Keratinocyte (primary cell): ENCODE results near the gene DMAC1. TPM values are rescaled to one million over a fixed set of nuclear protein-coding genes. Genes with fewer than 3 reads are reported as not detected.

ENCODE experiments used
- DNase-seq: peaks from one replicate; pipeline ENCODE4 v3.0.0-alpha.2; 2011; ENCODE audit warnings: low read depth, missing footprints, low spot score
- FAIRE-seq: peaks from 2 replicates; lab custom pipeline; 2011; peaks lifted over from hg19 to GRCh38; lab: Jason Lieb, UNC
- H2AFZ ChIP-seq: 2 replicates; pipeline ENCODE4 v1.6.0; 2012; ENCODE audit warnings: low read length, control low read depth, inconsistent platforms; ENCODE audit not compliant: control insufficient read depth
- H3K27ac ChIP-seq: 2 replicates; pipeline ENCODE4 v1.5.1; 2011; ENCODE audit warnings: low read length; ENCODE audit not compliant: control insufficient read depth, insufficient read depth
- H3K27me3 ChIP-seq: 3 replicates; pipeline ENCODE4 v1.6.0; 2011; ENCODE audit warnings: low read length; ENCODE audit not compliant: control insufficient read depth, insufficient read depth; ENCODE audit errors: extremely low read depth
- H3K36me3 ChIP-seq, 2 experiments: 2 replicates in 1 of 2; 3 replicates in 1 of 2; pipeline ENCODE4 v1.5.1; 2011; ENCODE audit warnings: low read length in 2 of 2, mild to moderate bottlenecking in 1 of 2; ENCODE audit not compliant: control insufficient read depth in 2 of 2, insufficient read depth in 2 of 2; ENCODE audit errors: extremely low read depth in 1 of 2
- H3K4me1 ChIP-seq: 3 replicates; pipeline ENCODE4 v1.5.1; 2011; ENCODE audit warnings: low read length; ENCODE audit not compliant: control insufficient read depth, insufficient read depth; ENCODE audit errors: extremely low read depth
- H3K4me2 ChIP-seq: 3 replicates; pipeline ENCODE4 v1.6.0; 2011; ENCODE audit warnings: low read depth, low read length; ENCODE audit not compliant: control insufficient read depth, insufficient read depth; ENCODE audit errors: extremely low read depth
- H3K4me3 ChIP-seq, 3 experiments: fragments of 200-600 bp in 1 of 3; sonication (generic) in 1 of 3; 2 replicates in 2 of 3; 3 replicates in 1 of 3; pipeline ENCODE4 v1.5.1; 2011 to 2016; ENCODE audit warnings: low read length in 3 of 3, mild to moderate bottlenecking in 3 of 3, control low read depth in 2 of 3, inconsistent platforms in 1 of 3, low read depth in 1 of 3, mixed read lengths in 1 of 3, mixed run types in 1 of 3, moderate library complexity in 1 of 3; ENCODE audit not compliant: control insufficient read depth in 2 of 3, insufficient read depth in 2 of 3; ENCODE audit errors: extremely low read depth in 1 of 3
- H3K79me2 ChIP-seq: 2 replicates; pipeline ENCODE4 v1.6.0; 2012; ENCODE audit warnings: low read length; ENCODE audit not compliant: control insufficient read depth, insufficient read depth
- H3K9ac ChIP-seq: 3 replicates; pipeline ENCODE4 v1.6.0; 2011; ENCODE audit warnings: low read length; ENCODE audit not compliant: control insufficient read depth, insufficient read depth; ENCODE audit errors: extremely low read depth
- H3K9me1 ChIP-seq: 3 replicates; pipeline ENCODE4 v1.6.0; 2011; ENCODE audit warnings: low read length; ENCODE audit not compliant: control insufficient read depth, insufficient read depth; ENCODE audit errors: extremely low read depth
- H3K9me3 ChIP-seq: 2 replicates; pipeline ENCODE4 v1.5.1; 2012; ENCODE audit warnings: low read depth, low read length; ENCODE audit not compliant: control insufficient read depth
- H4K20me1 ChIP-seq: 3 replicates; pipeline ENCODE4 v1.6.0; 2011; ENCODE audit warnings: low read length; ENCODE audit not compliant: control insufficient read depth, insufficient read depth; ENCODE audit errors: extremely low read depth
- EZH2 ChIP-seq: IDR thresholded peaks from one replicate; pipeline ENCODE4 v1.6.1; 2012; ENCODE audit warnings: inconsistent platforms, mild to moderate bottlenecking, low read length, moderate library complexity
- dilution Hi-C: fragments of 300-500 bp; cut with MboI; formaldehyde crosslinking; loops from one replicate; pipeline ENCODE4 v1.7.0; 2020; ENCODE audit warnings: low sequenced_read_pairs; ENCODE audit not compliant: extremely low pct_ligation_motif_present
- polyA plus RNA-seq, 5 experiments: library from polyadenylated mRNA; depleted of rRNA in 3 of 5; stranded (reverse) in 3 of 5; stranded (forward) in 1 of 5; unstranded in 1 of 5; fragments of >200 nt; gene quantifications; 1 replicate in 1 of 5; 2 replicates in 3 of 5; 3 replicates in 1 of 5; pipeline versions ENCODE4 v1.2.1 to v1.2.3, GENCODE V29; 2011 to 2012; ENCODE audit warnings: missing spikeins in 2 of 5, low read depth in 1 of 5, low replicate concordance in 1 of 5
- TF ChIP-seq, protein P1 (sequence below), 3 experiments: IDR thresholded peaks in 1 of 3; conservative IDR thresholded peaks in 1 of 3; optimal IDR thresholded peaks in 1 of 3; 2 replicates in 2 of 3; 3 replicates in 1 of 3; pipeline versions ENCODE3 to v1.5.1; 2011; ENCODE audit warnings: low read length in 3 of 3, mild to moderate bottlenecking in 3 of 3, moderate library complexity in 2 of 3, control low read depth in 1 of 3, inconsistent platforms in 1 of 3; ENCODE audit not compliant: insufficient read depth in 2 of 3; ENCODE audit errors: extremely low read depth in 1 of 3

Gene DMAC1
- polyA plus RNA-seq, 1 donor (not counting 4 experiments of a cell fraction or from before 2014, with no cell fraction given) = 71.4 TPM

DNA sequence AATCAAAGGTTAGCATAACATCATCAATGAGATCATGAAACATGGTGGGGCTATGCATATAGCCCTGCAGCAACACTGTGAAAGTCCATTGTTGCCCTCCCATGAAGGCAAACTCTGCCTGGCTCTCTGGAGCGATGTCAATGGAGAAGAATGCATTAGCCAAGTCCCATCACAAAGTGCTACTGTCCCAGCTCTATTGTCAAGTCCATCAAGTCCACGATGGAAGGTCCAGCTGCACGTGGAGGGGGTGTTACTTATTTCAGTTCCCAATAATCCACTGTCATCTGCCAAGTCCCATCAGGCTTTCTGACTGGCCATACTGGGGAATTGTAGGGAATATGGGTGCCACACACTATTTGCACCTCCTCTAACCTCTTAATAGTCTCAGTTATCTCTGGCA lies 10.8 kb downstream of the DMAC1 start:
- DNase-seq (no peak), FAIRE-seq (no peak)
- Histone ChIP-seq H3K9me3 (no peaks in the 10 kb centered on the region), H3K27me3 (no peaks in the 10 kb centered on the region), H2AFZ (no peak overlapping the region), H3K36me3 (peaks cover 4 to 9% of the 10 kb centered on the region in 2 experiments), H3K9ac (no peak overlapping the region), H3K4me1 (no peaks in the 10 kb centered on the region), H3K79me2 (no peaks in the 10 kb centered on the region), H3K27ac (no peak overlapping the region), H3K4me3 (no peak overlapping the region), H3K9me1 (no peaks in the 10 kb centered on the region), H4K20me1 (no peaks in the 10 kb centered on the region), H3K4me2 (no peak overlapping the region)
- dilution Hi-C loops = no loop called here
- no peak for TF ChIP-seq EZH2
- TF ChIP-seq, protein P1, sequence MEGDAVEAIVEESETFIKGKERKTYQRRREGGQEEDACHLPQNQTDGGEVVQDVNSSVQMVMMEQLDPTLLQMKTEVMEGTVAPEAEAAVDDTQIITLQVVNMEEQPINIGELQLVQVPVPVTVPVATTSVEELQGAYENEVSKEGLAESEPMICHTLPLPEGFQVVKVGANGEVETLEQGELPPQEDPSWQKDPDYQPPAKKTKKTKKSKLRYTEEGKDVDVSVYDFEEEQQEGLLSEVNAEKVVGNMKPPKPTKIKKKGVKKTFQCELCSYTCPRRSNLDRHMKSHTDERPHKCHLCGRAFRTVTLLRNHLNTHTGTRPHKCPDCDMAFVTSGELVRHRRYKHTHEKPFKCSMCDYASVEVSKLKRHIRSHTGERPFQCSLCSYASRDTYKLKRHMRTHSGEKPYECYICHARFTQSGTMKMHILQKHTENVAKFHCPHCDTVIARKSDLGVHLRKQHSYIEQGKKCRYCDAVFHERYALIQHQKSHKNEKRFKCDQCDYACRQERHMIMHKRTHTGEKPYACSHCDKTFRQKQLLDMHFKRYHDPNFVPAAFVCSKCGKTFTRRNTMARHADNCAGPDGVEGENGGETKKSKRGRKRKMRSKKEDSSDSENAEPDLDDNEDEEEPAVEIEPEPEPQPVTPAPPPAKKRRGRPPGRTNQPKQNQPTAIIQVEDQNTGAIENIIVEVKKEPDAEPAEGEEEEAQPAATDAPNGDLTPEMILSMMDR (optimal IDR thresholded peaks at IDR 0.05 in 1 of 3, IDR thresholded peaks at IDR 0.05 in 1 of 3, conservative IDR thresholded peaks at IDR 0.05 in 1 of 3; ENCODE audit: extremely low read depth in 1 of 3, insufficient read depth in 2 of 3, low read length in 3 of 3) = no peak

DNA sequence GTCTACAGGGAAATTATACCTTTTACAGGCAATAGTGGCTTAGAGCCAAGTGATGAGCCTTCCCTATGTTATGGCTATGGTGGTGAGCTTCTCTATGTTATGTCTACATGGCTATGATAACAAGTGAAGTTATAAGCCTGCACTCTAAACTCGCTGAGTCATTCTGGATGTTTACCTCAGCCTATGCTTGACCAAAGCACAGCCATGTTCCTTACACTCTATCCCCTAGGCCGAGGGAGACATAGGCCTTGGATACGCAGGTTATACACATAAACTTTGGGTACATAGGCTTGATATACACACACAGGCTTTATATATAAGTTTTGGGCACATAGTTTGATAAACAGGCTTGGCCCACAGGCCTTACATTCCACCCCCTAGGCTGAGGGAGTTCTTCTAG lies 13.8 kb downstream of the DMAC1 start:
- H3K4me1 ChIP-seq = no peaks in the 10 kb centered on the region
- no peak for FAIRE-seq

More for the DNA sequence above, 13.8 kb downstream of the DMAC1 start:
- H3K9me1 ChIP-seq = no peaks in the 10 kb centered on the region
- no peak overlapping the region for H2AFZ ChIP-seq
- H3K4me2 ChIP-seq = no peak overlapping the region
- no peak overlapping the region for H3K9ac ChIP-seq
- no peaks in the 10 kb centered on the region for H3K79me2 ChIP-seq
- H3K36me3 ChIP-seq = peaks cover 0 to 9% of the 10 kb centered on the region in 2 experiments
- dilution Hi-C loops = no loop called here
- H3K9me3 ChIP-seq = no peaks in the 10 kb centered on the region
- no peak overlapping the region for H3K4me3 ChIP-seq
- no peaks in the 10 kb centered on the region for H3K27me3 ChIP-seq
- H3K27ac ChIP-seq = no peak overlapping the region
- DNase-seq = no peak
- no peak for TF ChIP-seq EZH2
- TF ChIP-seq, protein P1 (optimal IDR thresholded peaks at IDR 0.05 in 1 of 3, IDR thresholded peaks at IDR 0.05 in 1 of 3, conservative IDR thresholded peaks at IDR 0.05 in 1 of 3; ENCODE audit: extremely low read depth in 1 of 3, insufficient read depth in 2 of 3, low read length in 3 of 3) = no peak
- H4K20me1 ChIP-seq = no peaks in the 10 kb centered on the region
